Activated CD4-positive, alpha-beta T cell treated with anti-CD3 and anti-CD28 coated beads for 1 hour (primary cell): ENCODE results near the gene ATG13.
"Not testable (repeated sequence)": the region's sequence is repeated elsewhere in the genome, so short reads cannot be mapped to it uniquely, and the experiment has no call there.

Source experiments
- DNase-seq: peaks from one replicate; pipeline ENCODE4 v3.0.0-alpha.2; 2020

ATG13 gene

GRCh38 chr11:46649180-46649738, 31.9 kb downstream of the ATG13 start:
- no peak for DNase-seq

DNA sequence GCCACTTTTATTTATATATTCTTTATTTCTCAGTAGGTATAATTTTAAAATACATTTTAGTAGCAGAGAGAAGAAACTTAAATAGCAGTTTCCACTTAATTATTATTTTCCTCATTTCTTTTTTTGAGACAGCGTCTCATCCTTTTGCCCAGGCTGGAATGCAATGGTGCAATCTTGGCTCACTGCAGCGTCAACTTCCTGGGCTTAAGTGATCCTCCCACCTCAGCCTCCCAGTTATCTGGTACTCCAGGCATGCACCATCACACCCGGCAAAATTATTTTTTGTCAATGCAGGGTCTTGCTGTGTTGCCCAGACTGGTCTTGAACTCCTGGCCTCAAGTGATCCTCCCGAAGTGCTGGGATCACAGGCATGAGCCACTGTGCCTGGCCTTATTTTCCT, 38.3 kb downstream of the ATG13 start:
- DNase-seq = no peak

- DNase-seq = no peak
Measured at GRCh38 chr11:46657186-46657585, 39.8 kb downstream of the ATG13 start.

DNA sequence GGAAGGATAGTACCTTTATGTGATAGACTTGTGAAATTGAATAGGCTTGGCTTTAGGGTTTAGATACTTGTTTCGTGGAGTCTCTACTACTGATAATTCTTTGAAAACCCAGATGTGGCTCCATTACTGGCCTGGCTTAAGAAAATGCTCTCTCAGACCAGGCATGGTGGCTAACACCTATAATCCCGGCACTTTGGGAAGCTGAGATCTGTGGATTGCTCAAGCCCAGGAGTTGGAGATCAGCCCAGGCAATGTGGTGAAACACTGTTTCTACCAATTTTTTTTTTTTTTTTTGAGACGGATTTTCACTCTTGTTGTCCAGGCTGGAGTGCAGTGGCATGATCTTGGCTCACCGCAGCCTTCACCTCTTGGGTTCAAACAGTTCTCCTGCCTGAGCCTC, 40.9 kb downstream of the ATG13 start:
- DNase-seq = no peak

GRCh38 chr11:46659908-46660307, 42.6 kb downstream of the ATG13 start:
- no peak for DNase-seq

DNA sequence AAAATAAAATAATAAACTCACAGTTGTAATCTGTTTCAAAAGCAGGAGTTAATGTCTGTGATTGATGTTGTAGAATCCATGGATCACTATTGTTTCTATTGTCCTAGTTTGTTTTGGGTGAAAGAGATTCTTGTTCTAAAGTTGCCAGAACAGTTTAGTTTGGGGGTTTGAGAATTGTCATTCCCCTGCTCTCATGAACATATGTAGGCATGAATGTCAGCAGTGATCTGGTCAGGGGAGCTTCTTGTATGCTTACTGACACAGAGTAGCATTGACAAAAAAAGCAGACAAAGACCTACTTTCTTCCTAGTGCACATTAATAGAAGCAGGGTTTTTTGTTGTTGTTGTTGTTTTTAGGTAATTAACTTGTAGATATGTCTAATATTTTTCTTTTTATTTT, 44.5 kb downstream of the ATG13 start:
- no peak for DNase-seq

GRCh38 chr11:46662366-46662765, 45.0 kb downstream of the ATG13 start:
- DNase-seq = no peak

GRCh38 chr11:46663277-46663940, 46.1 kb downstream of the ATG13 start:
- DNase-seq = no peak

GRCh38 chr11:46664612-46665011, 47.3 kb downstream of the ATG13 start:
- no peak for DNase-seq

- DNase-seq = no peak
Measured at GRCh38 chr11:46665356-46665755, 48.0 kb downstream of the ATG13 start.

DNA sequence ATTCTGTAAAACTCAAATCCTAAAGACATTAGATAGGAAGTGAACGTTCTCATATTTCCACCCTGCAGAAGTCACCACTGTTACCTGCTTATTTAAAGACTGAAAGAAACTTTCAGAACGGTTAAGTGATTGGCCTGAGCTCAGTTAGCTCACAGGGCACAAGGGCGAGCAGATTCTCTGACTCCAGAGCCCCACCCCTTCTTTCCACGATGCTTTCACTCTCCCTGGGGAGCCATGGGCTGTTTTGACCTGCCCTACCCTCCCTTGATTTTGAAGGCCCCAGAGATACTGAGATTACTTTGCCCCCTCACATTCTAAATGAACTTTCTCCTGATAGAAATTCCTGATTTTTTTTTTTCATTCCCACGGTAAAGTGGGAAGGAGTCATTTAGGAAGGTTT, 49.2 kb downstream of the ATG13 start:
- DNase-seq = no peak

DNA sequence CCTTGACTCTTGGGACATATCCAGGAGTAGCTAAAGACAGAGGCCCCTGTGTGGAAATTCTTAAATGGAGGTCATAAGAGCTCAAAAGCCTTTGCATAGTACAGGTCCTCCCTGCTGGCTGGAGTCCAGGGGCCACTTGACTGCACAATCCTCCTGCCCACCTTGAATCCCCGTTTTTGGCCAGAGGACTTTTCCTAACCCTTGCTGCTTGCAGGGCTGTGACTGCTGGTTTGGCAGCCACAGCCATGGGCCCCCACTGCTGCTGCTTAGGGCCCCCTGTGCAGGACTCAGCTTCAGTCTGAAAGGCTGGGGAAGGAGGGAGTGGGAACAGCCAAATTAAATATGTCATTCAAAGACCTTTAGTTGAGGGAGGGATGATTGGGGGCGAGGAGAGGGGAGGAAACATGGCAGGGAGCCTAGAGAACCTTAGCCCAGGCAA, 49.7 kb downstream of the ATG13 start:
- DNase-seq = no peak

- DNase-seq = no peak
Measured at GRCh38 chr11:46668480-46669085, 51.2 kb downstream of the ATG13 start.

GRCh38 chr11:46669711-46670139, 52.4 kb downstream of the ATG13 start:
- no peak for DNase-seq

DNA sequence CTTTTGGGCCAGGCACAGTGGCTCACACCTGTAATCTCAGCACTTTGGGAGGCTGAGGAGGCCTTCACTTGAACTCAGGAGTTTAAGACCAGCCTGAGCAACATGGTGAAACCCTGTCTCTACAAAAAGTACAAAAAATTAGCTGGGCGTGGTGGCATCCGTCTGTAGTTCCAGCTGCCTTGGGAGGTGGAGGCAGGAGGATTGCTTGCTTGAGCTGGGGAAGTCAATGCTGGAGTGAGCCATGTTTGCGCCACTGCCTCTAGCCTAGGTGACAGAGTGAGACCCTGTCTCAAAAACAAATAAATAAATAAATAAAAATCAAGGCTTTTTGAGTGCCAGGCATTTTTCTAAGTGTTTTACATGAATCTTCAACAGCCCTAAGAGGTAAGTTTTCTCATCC, 53.2 kb downstream of the ATG13 start:
- not testable (repeated sequence) for DNase-seq

DNA sequence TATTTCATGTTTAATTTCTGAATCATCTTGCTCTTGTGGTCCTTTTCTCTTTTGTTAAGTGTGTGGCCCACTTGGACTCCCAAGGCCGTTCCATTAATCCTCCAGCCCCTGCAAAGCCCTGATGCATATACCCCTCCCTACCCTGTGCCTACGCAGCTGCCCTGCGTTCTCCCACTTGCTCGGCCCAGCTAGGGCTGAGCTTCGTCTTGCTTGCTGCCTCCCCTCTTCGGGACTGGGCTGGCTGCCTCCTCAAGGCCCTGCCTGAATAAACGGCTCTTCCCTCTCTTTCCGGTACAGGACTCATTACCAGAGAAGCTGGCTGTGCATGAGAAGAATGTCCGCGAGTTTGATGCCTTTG, 54.6 kb downstream of the ATG13 start:
- no peak for DNase-seq

GRCh38 chr11:46672381-46672839, 55.1 kb downstream of the ATG13 start:
- no peak for DNase-seq

DNA sequence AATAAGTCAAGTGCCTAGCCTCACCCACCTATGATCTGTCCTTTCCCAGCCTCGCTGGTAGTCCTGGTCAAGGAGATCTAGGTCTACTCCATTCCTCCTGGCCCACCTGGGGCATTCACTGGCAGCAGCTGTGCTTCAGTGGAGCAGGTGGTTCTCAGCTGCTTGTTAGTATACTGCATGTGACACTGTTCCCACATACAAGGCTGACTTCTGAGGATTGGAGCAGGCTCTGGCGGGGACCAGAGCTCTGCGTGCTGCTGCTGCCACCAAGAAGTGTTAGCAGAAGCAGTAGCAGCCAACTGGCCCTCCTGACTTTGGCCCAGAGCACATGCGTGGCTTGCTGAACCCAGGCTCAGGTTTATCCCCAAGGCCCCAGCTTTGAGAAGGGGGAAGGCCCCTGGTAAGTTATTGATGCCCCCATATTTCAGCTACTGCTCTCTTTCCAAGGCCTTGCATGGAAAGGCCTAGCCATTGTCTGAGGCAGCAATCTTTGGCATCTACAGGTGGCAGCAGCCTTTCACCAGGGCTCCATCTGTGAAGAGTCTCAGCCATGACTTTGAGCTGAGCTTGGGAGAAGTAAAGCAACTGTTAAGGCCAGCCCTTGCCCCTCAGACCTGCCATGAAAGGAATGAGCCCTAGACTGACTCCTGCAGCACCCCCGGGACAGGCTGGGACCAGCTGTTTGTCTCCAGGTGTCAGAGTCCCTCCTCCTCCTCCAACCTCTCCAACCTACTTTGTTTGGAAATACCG, 56.5 kb downstream of the ATG13 start:
- DNase-seq = no peak

GRCh38 chr11:46674463-46675287, 57.3 kb downstream of the ATG13 start:
- DNase-seq = no peak

DNA sequence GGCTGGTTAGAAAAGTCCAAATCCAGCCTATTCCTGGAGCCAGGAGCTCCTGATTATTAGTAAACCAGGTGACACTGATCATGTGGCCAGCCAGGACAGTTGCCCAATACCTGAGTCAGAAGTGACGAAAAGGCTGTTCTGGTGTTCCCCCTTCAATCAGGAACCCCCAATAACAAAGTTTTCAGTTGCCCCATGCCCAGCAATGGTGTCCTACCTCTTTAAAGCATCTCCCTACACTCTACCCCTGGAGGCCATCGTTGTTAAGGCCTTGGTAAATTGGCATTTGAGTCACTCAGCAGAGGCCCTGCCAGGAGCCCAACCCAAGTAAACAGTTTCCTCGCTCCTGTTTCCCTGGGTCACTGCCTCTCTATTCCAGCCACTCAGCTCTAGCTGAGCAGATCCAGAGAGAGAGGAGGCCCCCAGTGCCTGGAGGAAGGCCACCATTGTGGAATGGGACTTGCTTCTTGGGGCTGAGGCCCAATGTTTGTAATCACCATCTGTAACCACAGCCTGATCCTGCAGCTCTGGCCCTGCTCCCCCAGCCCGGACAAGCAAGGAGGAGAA, 58.0 kb downstream of the ATG13 start:
- no peak for DNase-seq

- DNase-seq = no peak
Measured at GRCh38 chr11:46675949-46676348, 58.6 kb downstream of the ATG13 start.

GRCh38 chr11:46676436-46677158, 59.2 kb downstream of the ATG13 start:
- no peak for DNase-seq
